GM12878 (cell line): ENCODE measurements around the gene PRR23A. TPM values are rescaled to one million over a fixed set of nuclear protein-coding genes. Genes with fewer than 3 reads are reported as not detected.

Experiments
- ATAC-seq: fragments of 200-7000 bp; cut with Tn5 transposase; 3 replicates; pipeline ENCODE4 v1.9.1; 2020; ENCODE audit warnings: mild to moderate bottlenecking, moderate library complexity
- BruUV-seq: library from RNA; stranded (reverse); fragments of 400-500 nt; replicated peaks from 2 replicates; lab custom pipeline; 2021; lab: Mats Ljungman, UMichigan
- CTCF ChIA-PET: fragments of 300-600 bp; sonication (Branson Sonifier 250); formaldehyde crosslinking; extraction: SDS; loops from one replicate; lab custom pipeline; 2021; ENCODE audit warnings: inconsistent platforms; lab: Yijun Ruan, JAX
- POLR2A ChIA-PET: fragments of 350-600 bp; formaldehyde crosslinking; extraction: SDS; loops from one replicate; lab custom pipeline; 2021; ENCODE audit warnings: inconsistent platforms; lab: Charles Lee
- RAD21 ChIA-PET: fragments of 300-600 bp; sonication (Branson Sonifier 250); formaldehyde crosslinking; loops from one replicate; lab custom pipeline; 2023; ENCODE audit warnings: antibody characterized with exemption; ENCODE audit not compliant: unreplicated experiment; lab: Charles Lee
- SMC1A ChIA-PET: fragments of 300-600 bp; sonication (Branson Sonifier 250); formaldehyde crosslinking; loops from one replicate; lab custom pipeline; 2023; ENCODE audit not compliant: unreplicated experiment, uncharacterized antibody; lab: Charles Lee
- DNase-seq: peaks from one replicate; pipeline ENCODE4 v3.0.0-alpha.2; 2011; ENCODE audit warnings: low read depth, low spot score
- FAIRE-seq: peaks from 3 replicates; lab custom pipeline; 2011; peaks lifted over from hg19 to GRCh38; lab: Jason Lieb, UNC
- H2AFZ ChIP-seq: 2 replicates; pipeline ENCODE4 v1.6.0; 2011; ENCODE audit warnings: low read depth, low read length, control low read depth; ENCODE audit not compliant: control insufficient read depth
- H3K27ac ChIP-seq: 2 replicates; pipeline ENCODE4 v1.5.1; 2011; ENCODE audit warnings: control low read depth; ENCODE audit not compliant: control insufficient read depth, insufficient read depth
- H3K27me3 ChIP-seq, 2 experiments: replicated peaks in 1 of 2; 2 replicates each; pipeline versions ENCODE4 v1.6.0 to v1.6.1; 2011; ENCODE audit warnings: low read length in 1 of 2; ENCODE audit not compliant: control insufficient read depth in 2 of 2, insufficient read depth in 2 of 2
- H3K36me3 ChIP-seq, 2 experiments: 2 replicates each; pipeline ENCODE4 v1.5.1; 2011; ENCODE audit warnings: low read length in 1 of 2; ENCODE audit not compliant: control insufficient read depth in 2 of 2, insufficient read depth in 2 of 2
- H3K4me1 ChIP-seq: 2 replicates; pipeline ENCODE4 v1.6.1; 2011; ENCODE audit warnings: mild to moderate bottlenecking, low read length, moderate library complexity, mixed read lengths; ENCODE audit not compliant: control insufficient read depth, insufficient read depth
- H3K4me2 ChIP-seq: 2 replicates; pipeline ENCODE4 v1.6.0; 2011; ENCODE audit warnings: control low read depth; ENCODE audit not compliant: control insufficient read depth, insufficient read depth
- H3K4me3 ChIP-seq: fragments of 200-600 bp; sonication (generic); 2 replicates; pipeline ENCODE4 v1.5.1; 2016
- H3K79me2 ChIP-seq: 2 replicates; pipeline ENCODE4 v1.6.0; 2011; ENCODE audit warnings: low read length; ENCODE audit not compliant: control insufficient read depth, insufficient read depth
- H3K9ac ChIP-seq: 2 replicates; pipeline ENCODE4 v1.8.0; 2011; ENCODE audit warnings: low read length, control low read depth, mixed read lengths; ENCODE audit not compliant: control insufficient read depth, insufficient read depth
- H3K9me3 ChIP-seq: replicated peaks from 3 replicates; pipeline ENCODE4 v1.5.1; 2011; ENCODE audit warnings: mild to moderate bottlenecking, low read length; ENCODE audit not compliant: control insufficient read depth, insufficient read depth
- H4K20me1 ChIP-seq: 2 replicates; pipeline ENCODE4 v1.6.0; 2011; ENCODE audit not compliant: control insufficient read depth, insufficient read depth
- E2F8 ChIP-seq: fragments of 450-650 bp; IDR thresholded peaks from 2 replicates; pipeline ENCODE4 v1.6.1; 2018; ENCODE audit warnings: mild to moderate bottlenecking, low read depth, moderate library complexity; ENCODE audit not compliant: partially characterized antibody
- MTA3 ChIP-seq: IDR thresholded peaks from 2 replicates; pipeline ENCODE4 v1.6.1; 2012; ENCODE audit warnings: low read length, inconsistent platforms, borderline replicate concordance
- MXI1 ChIP-seq: fragments of 150-350 bp; IDR thresholded peaks from 2 replicates; pipeline ENCODE4 v1.6.1; 2011; ENCODE audit warnings: low read depth, mild to moderate bottlenecking, inconsistent platforms, low read length, improper control_type of control experiment
- PBX3 ChIP-seq: IDR thresholded peaks from 2 replicates; pipeline ENCODE4 v1.6.1; 2011; ENCODE audit warnings: mild to moderate bottlenecking, low read depth, low read length, moderate library complexity; ENCODE audit not compliant: insufficient replicate concordance
- POU2F2 ChIP-seq: IDR thresholded peaks from 3 replicates; pipeline ENCODE4 v1.6.1; 2011; ENCODE audit warnings: low read depth, mild to moderate bottlenecking, low read length, borderline replicate concordance
- SMC3 ChIP-seq: IDR thresholded peaks from 2 replicates; pipeline ENCODE4 v1.6.1; 2011; ENCODE audit warnings: low read length, improper control_type of control experiment, borderline replicate concordance
- YY1 ChIP-seq: IDR thresholded peaks from 2 replicates; pipeline ENCODE4 v1.6.1; 2011; ENCODE audit warnings: low read depth, mild to moderate bottlenecking, low read length
- ZNF24 ChIP-seq: fragments of 450-650 bp; IDR thresholded peaks from 2 replicates; pipeline ENCODE4 v1.6.1; 2017; ENCODE audit warnings: antibody characterized with exemption, mild to moderate bottlenecking
- WGBS: methylation state at CpG from one replicate; pipeline ENCODE4 v1.1.6; 2016; ENCODE audit warnings: low lambda C conversion rate; ENCODE audit not compliant: insufficient replicate concordance, insufficient coverage; ENCODE audit errors: missing lambda C conversion rate; 5-methylcytosine and 5-hydroxymethylcytosine counted together
- in situ Hi-C: fragments of 300-500 bp; cut with MboI; formaldehyde crosslinking; loops from 9 replicates; pipeline ENCODE4 v1.14.3; 2018; ENCODE audit warnings: mixed read lengths
- intact Hi-C: fragments of 100-400 bp; cut with micrococcal nuclease; formaldehyde crosslinking; loops from one replicate; pipeline ENCODE4 v1.14.2; 2022; ENCODE audit not compliant: unreplicated experiment
- polyA plus RNA-seq, 11 experiments: library from polyadenylated mRNA; depleted of rRNA in 4 of 11; unstranded in 6 of 11; stranded (reverse) in 5 of 11; fragments of >200 nt; fragmentation: Nextera tagmentation in 4 of 11; fragmentation: Illumina TruSeq in 1 of 11; extraction: Ambion mirVana in 4 of 11; extraction: Trizol in 1 of 11; gene quantifications; 1 replicate in 1 of 11; 2 replicates in 10 of 11; pipeline versions ENCODE4 v1.2.1 to v1.2.3, GENCODE V29; 2011 to 2016; ENCODE audit warnings: inconsistent platforms in 2 of 11, missing spikeins in 2 of 11, low read depth in 1 of 11
- total RNA-seq, 4 experiments: library from RNA; depleted of rRNA in 3 of 4; stranded (reverse); fragments of >200 nt in 3 of 4; fragmentation: Illumina TruSeq in 1 of 4; extraction: Trizol in 1 of 4; gene quantifications; 2 replicates each; pipeline versions ENCODE4 v1.2.1 to v1.2.3, GENCODE V29; 2013 to 2021

The PRR23A gene
- total and polyA plus RNA-seq, 10 of the 15 experiments (the other 5 are each of a cell fraction or from before 2014, with no cell fraction given) = not detected

- Histone ChIP-seq H3K9ac (no peak overlapping the region), H3K27ac (no peak overlapping the region), H3K4me2 (no peak overlapping the region), H4K20me1 (no peaks in the 10 kb centered on the region), H3K79me2 (no peaks in the 10 kb centered on the region), H3K9me3 (no peaks in the 10 kb centered on the region; the same call in 2 of the 3 replicates), H3K4me1 (no peaks in the 10 kb centered on the region), H3K36me3 (no peaks in the 10 kb centered on the region), H3K4me3 (no peak overlapping the region), H2AFZ (no peak overlapping the region), H3K27me3 (no peaks in the 10 kb centered on the region)
- TF ChIP-seq PBX3 = no peak
- SMC1A ChIA-PET = no interaction called here
- in situ Hi-C loops (no loop called here), intact Hi-C loops (no loop called here)
- no peak for FAIRE-seq
- ATAC-seq = no peak
- DNase-seq = no peak
- CTCF ChIA-PET = no interaction called here
- RAD21 ChIA-PET = no interaction called here
- BruUV-seq = no TSS peak
- 85% methylated on average over 42 of the region's 50 CpGs for WGBS
- POLR2A ChIA-PET = no interaction called here
Observed at GRCh38 chr3:139043554-139044365, 37.7 kb upstream of the PRR23A start.

- in situ Hi-C loops = no loop called here
- H3K36me3 ChIP-seq = no peaks in the 10 kb centered on the region
- ChIA-PET RAD21 (no interaction called here), POLR2A (no interaction called here), CTCF (no interaction called here), SMC1A (no interaction called here)
- no peaks in the 10 kb centered on the region for H3K9me3 ChIP-seq
- no peaks in the 10 kb centered on the region for H3K4me1 ChIP-seq
- no peak overlapping the region for H3K4me3 ChIP-seq
- H4K20me1 ChIP-seq = no peaks in the 10 kb centered on the region
- BruUV-seq = no TSS peak
- DNase-seq = no peak
- no peak overlapping the region for H3K4me2 ChIP-seq
- H3K79me2 ChIP-seq = no peaks in the 10 kb centered on the region
- intact Hi-C loops = no loop called here
- H2AFZ ChIP-seq = no peak overlapping the region
- WGBS = 28% methylated on average over 6 of the region's 6 CpGs
- no peak overlapping the region for H3K27ac ChIP-seq
- FAIRE-seq = no peak
- H3K9ac ChIP-seq = no peak overlapping the region
- ATAC-seq = no peak
- H3K27me3 ChIP-seq = no peaks in the 10 kb centered on the region
- TF ChIP-seq ZNF24 (no peak), YY1 (no peak), MXI1 (no peak), SMC3 (no peak), MTA3 (no peak), POU2F2 (no peak), E2F8 (no peak)
Observed at GRCh38 chr3:139037478-139037877, 31.4 kb upstream of the PRR23A start.
